Left renal pelvis (tissue), 4 donors: ENCODE data around the gene UBE2D1. TPM values are rescaled to one million over a fixed set of nuclear protein-coding genes. Genes with fewer than 3 reads are reported as not detected.
A peak's percentile ranks its signal among the peaks of the same experiment; 100 is the strongest.
"Not testable (repeated sequence)": the region's sequence is repeated elsewhere in the genome, so short reads cannot be mapped to it uniquely, and the experiment has no call there.

Experiments
- DNase-seq, 4 donors: peaks; one replicate each; pipeline ENCODE4 v3.0.0-alpha.2; 2013; ENCODE audit warnings: low read depth in 4 of 4, low spot score in 3 of 4
- polyA plus RNA-seq, 4 donors: library from polyadenylated mRNA; unstranded; fragments of 120-200 nt; gene quantifications; one replicate each; pipeline ENCODE4 v1.2.1, GENCODE V29; 2013; ENCODE audit not compliant: insufficient read length in 4 of 4

UBE2D1 gene
- polyA plus RNA-seq, 4 donors = 35.5 to 50.9 (median 39.8) TPM

GRCh38 chr10:58373442-58373827, 38.6 kb downstream of the UBE2D1 start:
- DNase-seq = no peak

DNA sequence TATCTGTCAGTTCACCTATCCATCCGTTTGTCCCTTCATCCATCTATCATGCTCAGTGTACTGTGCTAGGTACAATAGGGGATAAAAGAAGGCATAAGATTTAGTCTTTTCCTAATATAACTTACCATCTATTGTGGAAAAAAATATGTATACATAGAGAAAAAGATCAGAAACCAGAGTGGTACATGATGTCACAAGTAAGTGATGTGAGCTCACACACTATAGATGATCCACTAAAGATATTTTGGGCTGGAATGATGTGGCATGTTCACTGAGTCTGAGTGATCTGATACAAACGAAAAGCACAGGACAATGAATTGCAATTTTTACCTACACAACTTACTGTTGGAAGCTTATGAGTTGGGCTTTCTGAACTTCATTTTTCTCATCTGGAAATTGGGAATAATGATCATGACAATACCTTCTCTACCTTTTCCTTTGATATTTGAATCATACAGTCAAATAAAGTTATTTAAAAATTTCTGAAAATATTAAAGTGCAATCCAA, 47.7 kb downstream of the UBE2D1 start:
- no peak for DNase-seq

DNA sequence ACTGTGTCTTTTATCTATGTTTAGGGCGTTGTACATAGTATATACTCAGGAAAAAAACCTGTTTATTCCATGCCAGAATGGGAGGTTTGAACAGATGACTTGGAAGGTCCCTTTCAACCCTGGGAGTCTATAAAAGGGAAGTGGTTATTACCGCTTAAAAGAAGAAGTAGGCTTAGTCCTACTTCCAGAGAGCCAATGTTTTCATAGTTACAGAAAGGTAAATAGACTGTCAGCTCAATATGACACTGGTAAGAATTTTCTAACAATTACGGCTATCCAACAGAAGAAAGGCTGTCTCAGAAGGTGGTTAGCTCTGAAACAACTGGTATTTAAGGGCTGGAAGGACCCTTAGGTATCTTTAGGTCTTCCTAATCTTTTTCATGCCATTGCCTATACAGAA, 49.3 kb downstream of the UBE2D1 start:
- no peak for DNase-seq

DNA sequence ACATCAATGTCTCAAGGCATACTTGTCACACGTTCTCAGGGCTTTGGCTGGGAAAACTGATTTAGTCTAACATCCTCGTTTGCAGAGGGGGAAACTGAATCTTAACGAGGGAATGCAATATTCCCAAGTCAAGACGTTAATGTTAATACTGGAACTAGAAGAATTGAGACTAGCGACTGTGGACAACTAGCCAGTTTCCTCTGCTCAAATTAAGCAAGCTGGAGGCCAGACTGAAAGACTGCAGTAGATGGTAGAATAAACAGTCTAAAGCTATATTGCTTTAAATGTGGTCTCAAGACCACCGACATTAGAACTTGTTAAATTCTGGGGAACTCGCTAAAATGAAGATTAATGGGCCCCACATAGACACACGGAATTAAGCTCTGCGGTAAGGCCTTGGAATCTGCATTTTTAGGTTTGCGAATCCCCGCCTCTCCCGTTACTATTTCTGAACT, 49.8 kb downstream of the UBE2D1 start:
- peak in 3 of 4 donors; percentile 4 to 48 (median 6) for DNase-seq

GRCh38 chr10:58384999-58385783, 50.4 kb downstream of the UBE2D1 start, which contains the start of gene TFAM:
Gene TFAM, plus strand, starts transcription at chr10:58385410. Its CDS starts 138 bp downstream, at chr10:58385548.
- DNase-seq = peak; percentile 77 to 88 (median 82)

- peak in 3 of 4 donors; percentile 8 to 10 (median 8) for DNase-seq
Measured at GRCh38 chr10:58385784-58386112, 50.9 kb downstream of the UBE2D1 start.

- DNase-seq = no peak
Measured at GRCh38 chr10:58389024-58389423, 54.2 kb downstream of the UBE2D1 start.

DNA sequence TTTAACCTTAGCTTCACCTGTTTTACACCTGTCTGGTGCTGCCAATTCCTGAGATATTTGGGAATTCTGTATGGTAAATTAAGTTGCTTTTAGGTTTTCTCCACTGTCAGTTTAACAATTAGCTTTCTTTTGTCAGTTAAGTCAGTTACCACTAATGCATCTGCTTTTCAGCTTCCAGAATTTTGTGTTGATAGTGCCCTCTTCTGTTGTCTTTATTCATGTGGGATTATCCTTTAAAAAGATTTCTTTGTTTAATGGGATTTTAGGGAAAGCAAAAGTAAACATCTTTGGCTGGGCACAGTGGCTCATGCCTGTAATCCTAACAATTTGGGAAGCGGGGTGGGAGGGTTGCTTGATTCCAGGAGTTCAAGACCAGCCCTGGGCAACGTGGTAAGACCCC, 58.5 kb downstream of the UBE2D1 start:
- DNase-seq = no peak

GRCh38 chr10:58394471-58394870, 59.7 kb downstream of the UBE2D1 start:
- no peak for DNase-seq

GRCh38 chr10:58396057-58396456, 61.3 kb downstream of the UBE2D1 start:
- no peak for DNase-seq

DNA sequence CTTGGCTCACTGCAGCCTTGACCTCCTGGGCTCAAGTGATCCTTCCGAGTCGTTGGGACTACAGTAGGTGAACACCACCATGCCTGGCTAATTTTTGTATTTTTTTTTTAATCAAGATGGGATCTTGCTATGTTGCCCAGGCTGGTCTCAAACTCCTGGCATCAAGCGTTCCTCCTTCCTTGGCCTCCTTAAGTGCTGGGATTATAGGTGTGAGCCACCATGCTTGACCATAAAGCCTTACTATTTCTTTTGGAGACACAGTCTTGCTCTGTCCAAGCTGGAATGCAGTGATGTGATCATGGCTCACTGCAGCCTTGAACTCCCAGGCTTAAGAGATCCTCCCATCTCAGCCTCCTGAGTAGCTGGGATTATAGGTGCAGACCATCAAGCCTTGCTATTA, 63.0 kb downstream of the UBE2D1 start:
- DNase-seq = no peak

DNA sequence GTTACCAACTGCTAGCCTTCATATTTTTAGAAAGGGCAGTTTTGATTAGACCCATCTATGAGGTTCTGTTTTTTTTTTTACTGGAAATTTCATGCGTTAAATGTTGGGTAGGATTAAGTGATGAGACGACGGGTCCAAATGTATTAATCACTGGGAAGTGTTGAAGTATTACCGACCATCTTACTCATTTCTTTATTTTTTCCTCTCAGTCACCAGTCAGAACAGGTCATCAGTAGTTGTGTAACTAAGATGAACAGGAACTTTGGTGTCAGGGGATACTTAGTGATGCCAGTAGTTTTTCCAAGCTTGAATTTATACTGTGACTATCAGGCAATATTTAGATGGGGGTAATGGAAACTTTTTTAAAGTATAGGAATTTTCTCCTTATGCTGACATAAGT, 64.6 kb downstream of the UBE2D1 start:
- DNase-seq = no peak

- no peak for DNase-seq
Measured at GRCh38 chr10:58400609-58401008, 65.8 kb downstream of the UBE2D1 start.

- no peak for DNase-seq
Measured at GRCh38 chr10:58404001-58404400, 69.2 kb downstream of the UBE2D1 start.

GRCh38 chr10:58409956-58410610, 75.3 kb downstream of the UBE2D1 start:
- no peak for DNase-seq

DNA sequence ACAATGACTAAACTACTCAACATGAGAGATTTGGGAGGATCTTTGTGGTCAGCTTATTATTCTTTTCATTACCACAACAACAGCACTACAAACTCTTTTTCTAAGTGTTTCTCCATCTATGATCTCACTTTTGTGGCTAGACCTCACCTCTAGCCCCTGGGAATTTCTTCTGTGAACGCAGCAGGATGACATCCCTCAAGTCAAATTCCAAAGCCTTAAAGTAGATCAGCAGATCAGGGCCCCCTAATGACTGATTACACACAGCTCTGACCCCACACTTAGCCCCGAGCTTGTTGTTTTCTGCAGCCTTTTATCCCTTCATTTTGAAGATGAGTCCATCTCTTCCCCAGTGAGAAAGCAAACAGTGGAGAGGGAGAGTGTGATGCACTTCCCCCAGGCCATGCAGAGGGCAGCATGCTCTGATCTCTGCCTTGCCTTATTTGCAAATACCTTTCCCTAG, 77.7 kb downstream of the UBE2D1 start:
- DNase-seq = no peak

DNA sequence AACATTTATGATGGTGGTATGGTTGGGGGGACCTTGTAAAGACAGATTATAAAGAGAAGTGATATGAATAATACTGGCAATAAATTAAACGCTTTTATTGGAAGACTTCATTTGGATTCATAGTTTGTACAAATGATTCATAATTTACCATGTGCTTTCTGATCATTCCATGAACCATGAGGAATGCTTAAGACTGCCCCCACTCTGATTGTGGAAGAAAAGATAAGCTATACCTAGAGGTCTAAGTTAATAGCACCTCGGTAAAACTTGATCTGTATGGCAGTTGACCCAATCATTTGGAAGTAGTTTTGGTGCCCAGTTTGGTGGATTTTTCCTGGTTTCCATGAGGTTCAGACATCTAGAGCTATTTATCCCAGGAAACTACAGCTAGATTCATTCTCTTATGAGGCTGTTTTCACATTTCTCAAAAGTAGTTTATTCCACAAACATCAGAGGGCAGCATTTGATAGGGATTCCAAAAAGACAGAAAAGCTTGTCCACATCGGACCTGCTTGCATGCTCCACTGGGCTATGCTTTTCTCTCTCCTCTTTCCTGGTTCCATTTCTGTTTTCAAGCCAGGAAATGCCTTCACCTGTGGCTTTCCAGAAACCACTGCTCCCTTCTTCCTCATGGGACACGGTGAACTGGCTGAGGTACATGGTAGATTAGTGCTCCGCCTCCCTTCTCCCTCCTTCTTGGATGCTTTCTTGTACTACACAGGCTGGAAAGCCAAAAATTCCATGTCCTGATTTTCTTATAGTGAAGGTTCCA, 79.7 kb downstream of the UBE2D1 start:
- peak in 1 of 4 donors; percentile 37 for DNase-seq

DNA sequence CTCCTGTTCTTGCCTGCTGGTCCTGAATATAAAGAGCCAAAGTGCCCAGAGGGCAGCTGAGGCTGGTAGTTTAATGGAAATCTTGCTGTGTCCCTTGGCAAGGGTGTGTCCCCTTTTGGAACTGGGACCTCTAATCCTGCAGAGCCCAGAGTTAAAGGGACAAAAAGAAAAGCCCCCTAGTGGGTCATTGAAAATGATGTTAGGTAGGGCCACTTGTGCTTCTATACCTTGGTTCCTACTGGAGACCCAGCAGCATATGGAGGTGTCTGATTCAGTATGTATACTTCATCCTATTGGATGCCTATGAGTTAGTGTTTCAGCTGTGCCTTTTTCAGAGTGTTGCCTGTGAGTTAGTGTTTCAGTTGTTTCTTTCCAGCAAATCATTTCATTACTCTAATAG, 81.0 kb downstream of the UBE2D1 start:
- no peak for DNase-seq

DNA sequence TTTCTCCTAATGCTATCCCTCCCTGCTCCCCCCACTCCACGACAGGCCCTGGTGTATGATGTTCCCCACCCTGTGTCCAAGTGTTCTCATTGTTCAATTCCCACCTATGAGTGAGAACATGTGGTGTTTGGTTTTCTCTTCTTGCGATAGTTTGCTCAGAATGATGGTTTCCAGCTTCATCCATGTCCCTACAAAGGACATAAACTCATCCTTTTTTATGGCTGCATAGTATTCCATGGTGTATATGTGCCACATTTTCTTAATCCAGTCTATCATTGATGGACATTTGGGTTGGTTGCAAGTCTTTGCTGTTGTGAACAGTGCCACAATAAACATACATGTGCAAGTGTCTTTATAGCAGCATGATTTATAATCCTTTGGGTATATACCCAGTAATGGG, 83.1 kb downstream of the UBE2D1 start:
- DNase-seq = not testable (repeated sequence)
